HG03025 (cell line): ENCODE data around the gene EYA4.

Source experiments
- ATAC-seq: cut with Tn5 transposase; IDR thresholded peaks from one replicate; pipeline ENCODE4 v1.9.1; 2021; ENCODE audit warnings: mild to moderate bottlenecking, moderate library complexity; ENCODE audit not compliant: unreplicated experiment, low FRiP score

Gene EYA4, protein sequence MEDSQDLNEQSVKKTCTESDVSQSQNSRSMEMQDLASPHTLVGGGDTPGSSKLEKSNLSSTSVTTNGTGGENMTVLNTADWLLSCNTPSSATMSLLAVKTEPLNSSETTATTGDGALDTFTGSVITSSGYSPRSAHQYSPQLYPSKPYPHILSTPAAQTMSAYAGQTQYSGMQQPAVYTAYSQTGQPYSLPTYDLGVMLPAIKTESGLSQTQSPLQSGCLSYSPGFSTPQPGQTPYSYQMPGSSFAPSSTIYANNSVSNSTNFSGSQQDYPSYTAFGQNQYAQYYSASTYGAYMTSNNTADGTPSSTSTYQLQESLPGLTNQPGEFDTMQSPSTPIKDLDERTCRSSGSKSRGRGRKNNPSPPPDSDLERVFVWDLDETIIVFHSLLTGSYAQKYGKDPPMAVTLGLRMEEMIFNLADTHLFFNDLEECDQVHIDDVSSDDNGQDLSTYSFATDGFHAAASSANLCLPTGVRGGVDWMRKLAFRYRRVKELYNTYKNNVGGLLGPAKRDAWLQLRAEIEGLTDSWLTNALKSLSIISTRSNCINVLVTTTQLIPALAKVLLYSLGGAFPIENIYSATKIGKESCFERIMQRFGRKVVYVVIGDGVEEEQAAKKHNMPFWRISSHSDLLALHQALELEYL

DNA sequence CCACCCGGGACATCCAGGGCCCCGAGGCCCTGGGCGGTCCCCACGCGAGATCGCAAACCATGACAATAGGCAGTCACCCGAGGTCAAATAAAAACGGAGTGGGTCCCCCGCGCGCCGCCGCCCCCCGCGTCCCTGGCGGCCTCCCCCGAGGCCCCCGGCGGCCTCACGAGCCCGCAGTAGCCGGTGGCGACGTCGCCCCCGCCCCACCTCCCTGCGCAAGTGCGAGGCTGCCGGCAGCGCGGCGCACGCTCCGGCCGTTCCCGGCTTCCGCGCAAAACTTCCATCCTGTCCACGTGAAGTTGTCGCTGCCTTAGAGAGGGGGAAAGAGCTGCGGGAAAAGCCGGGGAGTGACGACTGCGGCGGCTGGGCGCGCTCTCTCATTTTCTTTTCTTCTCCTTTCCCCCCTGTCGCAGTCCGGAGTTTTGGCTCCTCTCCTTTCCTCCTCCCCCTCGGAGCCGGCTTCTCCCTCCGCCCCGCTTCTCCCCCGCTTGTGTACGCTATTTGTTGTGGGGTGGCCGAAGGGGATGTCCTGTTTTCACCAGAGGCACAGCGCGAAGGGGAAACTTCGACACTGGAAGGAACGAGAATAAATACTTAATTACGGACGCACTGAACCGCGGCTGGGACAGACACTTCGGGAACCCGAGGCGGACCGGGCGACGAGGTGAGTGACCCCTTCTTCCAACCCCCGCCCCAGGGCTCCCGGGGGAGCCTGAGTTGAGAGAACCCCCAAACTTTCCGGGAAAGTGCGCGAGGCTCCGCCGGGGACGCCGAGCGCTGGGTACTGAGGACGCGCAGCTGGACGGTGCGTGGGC is at the start of gene EYA4:
Gene EYA4 (plus strand): TSS at position 272 of the 815 bp plus-strand sequence. CDS start 33,424 bp downstream, outside the sequence.
- no peak for ATAC-seq

DNA sequence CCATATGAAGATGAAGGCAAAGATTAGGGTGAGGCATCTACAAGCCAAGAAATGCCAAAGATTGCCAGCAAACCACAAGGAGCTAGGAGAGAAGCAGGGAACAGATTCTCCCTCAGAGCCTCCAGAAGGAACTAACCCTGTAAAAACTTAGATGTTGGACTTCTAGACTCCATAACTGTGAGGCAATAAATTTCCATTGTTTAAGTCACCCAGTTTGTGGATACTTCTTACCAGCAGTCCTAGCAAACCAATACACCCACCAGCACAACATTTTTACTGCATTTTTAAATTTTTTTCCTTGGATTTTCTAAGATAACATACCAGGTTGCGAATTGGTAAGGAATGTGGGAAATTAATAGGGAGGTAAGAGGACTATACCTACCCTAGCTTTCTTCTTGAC is 47.8 kb upstream of the EYA4 start:
- ATAC-seq, result no peak

DNA sequence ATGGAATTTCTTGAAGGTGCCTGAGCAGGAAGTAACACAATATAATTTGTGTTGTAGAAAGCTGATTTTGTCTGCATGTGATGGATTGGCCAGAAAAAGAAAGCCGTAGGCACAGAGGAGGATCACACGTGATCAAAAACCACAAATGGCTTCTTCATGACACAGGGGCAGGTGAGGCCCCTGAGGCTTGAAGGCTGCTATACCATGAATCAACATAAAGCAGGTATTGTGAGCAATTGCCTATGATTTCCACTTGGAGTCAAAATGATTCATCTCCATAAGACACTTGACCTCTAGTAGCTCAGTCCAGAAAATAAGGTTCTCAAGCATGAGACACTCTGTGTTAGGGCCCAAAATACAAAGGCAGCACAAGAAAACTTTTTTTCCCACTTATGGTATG is 42.4 kb upstream of the EYA4 start:
- ATAC-seq, result no peak

DNA sequence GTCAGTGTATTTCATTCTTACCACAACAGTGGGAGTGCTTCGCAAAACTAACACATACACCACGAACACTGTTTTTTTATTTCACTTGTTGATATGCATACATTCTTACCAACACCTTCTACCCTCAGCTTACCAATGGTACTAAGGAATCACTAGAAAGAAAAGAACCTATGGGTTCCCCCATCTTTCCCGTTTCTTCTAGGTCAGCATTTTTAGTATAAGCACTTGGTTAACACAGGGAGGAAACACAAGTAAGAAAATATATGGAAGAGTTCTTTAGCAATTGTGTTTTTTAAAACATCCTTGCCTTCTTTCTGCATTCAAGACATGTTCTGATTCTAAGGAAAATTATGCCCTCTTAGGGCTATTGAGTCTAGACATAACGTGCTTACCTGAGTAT is 39.9 kb upstream of the EYA4 start:
- ATAC-seq, result no peak

DNA sequence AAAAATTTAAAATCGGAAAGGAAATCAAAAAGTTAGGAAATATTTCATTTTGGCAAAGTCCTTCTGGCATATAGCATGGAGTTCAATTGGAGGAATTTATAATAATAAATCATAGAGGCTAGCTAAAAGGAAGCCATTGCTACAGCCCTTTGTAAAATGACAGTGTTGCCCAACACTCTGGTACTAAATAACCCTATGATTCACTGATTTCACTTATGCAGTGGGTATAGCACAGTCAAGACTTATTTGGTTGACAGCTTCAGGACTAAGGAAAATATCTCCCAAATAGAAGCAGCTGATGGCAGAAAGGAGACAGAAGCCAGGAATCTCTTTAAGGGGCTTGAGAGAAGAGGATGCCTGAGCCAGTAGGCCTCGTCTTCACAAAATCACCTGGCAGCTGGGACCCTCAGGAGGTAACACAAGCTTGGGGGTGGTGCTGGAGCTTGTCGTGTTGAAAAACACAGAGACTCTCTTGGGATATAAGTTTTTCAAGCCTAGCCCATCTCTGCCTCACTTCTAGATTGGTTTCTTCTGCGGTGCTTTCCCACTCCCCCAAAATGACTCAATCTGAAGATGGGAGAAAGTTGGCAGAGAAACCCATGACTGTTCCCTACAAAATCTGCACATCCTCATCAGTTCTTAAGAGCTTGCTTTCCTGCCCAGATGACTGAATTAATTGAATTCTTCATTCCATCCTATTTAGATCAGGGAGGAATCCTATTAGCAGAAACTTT is 38.4 kb upstream of the EYA4 start:
- ATAC-seq, result no peak

DNA sequence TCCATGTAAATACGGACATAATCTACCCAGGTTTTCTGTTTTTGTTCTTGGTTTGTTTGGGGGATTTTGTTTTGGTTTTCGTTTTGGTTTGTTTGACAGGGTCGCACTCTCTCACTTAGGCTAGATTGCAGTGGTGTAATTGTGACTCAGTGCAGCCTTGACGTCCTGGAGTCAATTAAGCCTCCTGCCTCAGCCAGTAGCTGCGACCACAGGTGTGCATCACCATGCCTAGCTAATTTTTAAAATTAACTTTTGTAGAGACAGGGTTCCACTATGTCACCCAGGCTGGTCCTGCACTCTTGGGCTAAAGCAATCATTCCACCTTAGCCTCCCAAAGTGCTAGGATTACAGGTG is 37.8 kb upstream of the EYA4 start:
- no peak for ATAC-seq

DNA sequence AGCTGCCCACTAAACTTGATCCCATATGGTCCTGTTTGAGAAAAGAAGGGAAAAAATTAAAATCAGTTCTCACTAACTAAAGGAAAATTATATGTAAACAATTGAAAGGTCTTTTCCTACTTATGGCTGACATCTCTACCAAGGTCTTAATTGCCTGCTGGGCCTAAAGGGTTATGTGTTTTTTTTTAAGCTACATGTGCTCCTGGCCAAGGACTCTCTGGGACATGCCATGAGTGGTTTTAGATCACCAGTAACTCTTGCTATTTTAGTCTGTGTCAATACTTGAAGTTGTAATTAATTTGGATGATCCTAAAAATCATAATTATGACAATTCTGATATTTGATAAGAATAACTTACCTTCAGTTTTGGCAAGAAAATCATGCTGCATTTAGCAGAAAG is 35.9 kb upstream of the EYA4 start:
- ATAC-seq, result no peak

DNA sequence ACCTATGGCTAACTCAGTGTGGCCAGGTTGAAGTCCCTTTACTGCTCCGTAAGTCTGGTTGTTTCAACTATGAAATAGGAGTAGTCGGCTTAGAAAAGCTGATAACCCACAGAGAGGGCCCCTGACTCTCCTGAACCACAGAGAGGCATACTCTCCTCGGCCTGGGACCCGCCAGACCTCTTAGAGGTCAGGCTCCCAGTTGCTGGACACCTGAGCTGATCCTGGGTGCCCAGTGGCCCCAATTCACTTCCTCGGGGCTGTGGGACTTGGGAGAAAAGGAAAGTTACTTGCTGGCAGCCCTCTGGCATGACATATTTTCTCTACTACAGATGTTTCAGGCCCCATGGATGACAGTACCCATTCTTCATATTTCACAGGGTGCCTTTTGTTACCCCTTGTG is 34.2 kb upstream of the EYA4 start:
- no peak for ATAC-seq

DNA sequence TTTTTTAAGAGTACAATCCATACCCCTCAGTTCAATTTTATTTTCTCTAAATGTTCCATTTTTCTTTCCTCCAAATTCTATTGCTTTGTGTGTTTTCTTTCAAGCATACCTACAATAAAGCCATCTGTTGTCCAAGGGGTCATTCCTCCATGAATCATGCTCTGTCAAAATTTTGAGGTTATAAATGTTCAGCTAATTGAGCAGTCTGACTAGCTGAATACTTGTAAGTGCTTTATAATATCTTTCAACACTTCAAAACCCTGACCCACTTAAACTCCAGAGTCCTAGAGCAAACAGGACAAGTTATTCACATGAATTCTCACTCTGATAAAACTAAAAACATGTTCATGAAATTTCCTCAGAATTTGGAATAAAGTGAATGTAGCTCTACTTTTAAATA is 33.4 kb upstream of the EYA4 start:
- ATAC-seq, result no peak

DNA sequence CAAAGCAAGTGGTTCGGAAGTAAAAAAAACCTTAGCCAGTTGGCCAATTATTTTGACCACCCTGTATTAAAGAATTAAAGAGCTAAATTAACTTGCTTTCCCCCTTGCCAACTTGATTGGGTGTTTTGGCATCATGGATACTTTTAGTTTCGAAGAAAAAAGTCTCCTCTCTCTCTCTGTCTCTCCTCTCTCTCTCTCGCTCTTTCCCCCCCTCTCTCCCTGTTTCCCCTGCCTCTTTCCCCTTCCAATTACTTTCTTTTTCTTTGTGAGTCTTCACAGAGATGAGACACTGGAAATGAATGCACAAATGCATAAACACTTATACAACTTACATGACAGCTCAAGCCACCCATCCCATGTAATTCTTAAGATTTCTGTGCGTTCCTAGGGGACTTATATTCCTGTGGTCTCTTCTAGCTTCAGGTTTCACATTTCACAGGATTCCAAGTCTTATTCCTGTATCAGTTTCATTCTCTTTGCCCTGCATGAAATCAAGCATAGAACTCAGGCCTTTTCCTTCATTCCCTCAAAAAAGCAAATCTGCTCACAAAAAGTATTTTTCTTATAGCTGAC is 32.9 kb upstream of the EYA4 start:
- ATAC-seq, result no peak

DNA sequence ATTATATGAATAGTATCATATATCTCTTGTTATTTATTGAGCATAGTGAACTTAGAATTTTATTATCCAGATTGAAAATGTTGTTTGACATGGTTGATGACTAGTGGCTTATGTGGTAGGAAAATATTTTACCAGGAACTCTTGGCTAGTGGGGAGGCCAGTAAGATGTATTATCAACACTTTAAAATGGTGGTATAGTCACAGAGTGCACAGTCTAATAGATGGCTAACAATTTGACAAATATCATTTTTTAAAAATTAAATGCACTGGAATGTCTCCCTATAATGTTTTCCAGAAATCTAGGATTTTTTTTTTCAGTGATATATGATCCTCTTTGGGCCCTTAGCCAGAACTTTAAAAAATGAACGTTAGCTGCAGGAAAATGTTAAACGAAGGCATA is 26.9 kb upstream of the EYA4 start:
- ATAC-seq, result no peak

DNA sequence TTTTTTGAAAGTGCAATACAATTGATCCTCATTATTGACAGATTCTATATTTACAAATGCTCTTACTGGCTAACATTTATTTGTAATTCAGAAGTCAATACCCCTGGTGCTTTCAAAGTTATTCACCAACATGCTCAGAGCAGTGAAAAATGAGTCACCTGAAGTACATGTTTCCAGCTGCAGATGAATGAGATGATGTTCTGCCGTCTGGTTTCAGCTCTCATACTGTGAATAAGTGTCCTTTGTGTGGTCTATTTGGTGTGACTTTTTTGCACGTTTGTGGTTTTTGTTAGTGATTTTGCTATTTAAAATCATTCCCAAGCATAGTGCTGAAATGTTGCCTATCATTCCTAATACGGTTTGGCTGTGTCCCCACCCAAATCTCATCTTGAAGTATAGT is 22.3 kb upstream of the EYA4 start:
- ATAC-seq, result no peak

DNA sequence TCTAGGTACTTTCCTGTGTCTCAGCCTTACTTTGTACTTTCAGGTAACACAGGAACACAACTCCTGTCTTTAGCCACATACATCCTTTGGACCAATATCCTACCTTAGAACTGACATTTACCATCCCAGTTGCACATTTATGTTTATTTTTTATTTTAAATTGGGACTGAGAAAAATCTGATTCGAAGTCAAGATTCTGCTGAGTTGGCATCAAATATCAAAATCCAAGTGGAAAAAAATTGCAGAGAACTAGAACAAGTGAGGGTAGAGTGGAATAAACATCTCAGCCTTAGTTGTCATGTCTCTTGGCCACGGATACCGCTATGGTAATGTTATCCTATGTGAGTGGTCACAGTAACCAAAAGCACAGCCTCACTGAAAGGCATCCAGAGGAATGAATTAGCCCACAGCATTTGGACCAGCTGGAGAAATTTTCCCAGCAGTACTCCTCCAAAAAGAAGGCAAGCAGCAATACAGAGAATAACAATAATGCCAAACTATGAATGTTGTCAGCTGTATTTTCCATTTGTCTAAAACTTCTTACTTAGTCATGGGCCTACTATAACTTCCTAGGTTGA is 17.6 kb upstream of the EYA4 start:
- ATAC-seq, result no peak

DNA sequence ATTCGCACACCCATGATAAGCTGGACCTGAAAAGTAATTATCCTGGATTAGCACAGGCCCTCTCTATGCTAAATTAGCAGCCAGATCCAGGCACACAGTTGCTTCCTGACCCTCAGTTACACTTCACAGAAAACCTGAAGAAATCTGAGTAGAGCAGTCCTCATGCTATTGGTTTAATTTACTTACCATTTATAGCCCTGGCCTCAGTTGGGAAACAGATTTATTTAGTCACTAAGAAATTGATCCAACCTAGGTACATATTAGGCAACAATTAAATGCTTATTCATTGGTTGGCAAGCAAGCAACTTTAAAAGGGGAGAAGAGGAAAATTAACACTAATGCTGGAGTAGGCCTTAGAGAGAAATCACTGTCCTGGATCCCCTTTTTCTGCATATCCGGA is 15.6 kb upstream of the EYA4 start:
- no peak for ATAC-seq

DNA sequence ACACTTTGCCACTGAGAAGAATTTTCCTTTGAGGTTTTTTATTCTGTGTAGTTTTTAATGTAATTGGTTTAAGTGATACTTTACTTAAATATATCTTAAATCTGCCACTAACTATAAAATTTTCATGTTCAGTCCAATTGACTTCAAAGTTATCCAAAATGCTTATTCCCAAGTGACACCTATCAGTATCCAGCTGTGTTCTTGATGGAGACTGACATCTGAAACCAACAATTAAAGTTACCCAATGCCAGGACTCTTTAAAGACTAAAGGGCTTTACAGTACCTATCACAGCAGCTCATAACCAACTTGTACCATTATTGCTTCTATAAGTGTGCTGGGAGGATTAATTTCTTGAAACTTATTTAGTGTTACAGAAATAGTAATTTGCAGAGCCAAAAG is 13.8 kb upstream of the EYA4 start:
- ATAC-seq, result no peak

DNA sequence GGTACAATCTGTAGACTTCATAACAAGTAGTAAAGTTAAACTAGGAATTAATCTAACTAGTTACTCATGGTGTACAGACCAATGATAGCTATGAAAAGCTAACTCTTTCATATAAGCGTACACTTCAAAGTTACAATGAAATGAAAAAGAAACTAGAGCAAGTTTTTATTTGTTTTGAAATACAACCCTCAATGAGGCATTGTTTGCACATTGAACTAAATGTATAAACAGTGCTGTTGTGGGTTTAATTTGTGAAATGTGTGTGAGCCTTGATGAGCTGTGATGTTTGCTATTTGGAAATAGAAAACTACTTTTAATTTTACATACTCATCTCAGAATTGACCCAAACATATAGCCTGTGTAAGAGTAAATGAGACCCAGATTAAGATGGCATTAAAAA is 11.1 kb upstream of the EYA4 start:
- no peak for ATAC-seq

DNA sequence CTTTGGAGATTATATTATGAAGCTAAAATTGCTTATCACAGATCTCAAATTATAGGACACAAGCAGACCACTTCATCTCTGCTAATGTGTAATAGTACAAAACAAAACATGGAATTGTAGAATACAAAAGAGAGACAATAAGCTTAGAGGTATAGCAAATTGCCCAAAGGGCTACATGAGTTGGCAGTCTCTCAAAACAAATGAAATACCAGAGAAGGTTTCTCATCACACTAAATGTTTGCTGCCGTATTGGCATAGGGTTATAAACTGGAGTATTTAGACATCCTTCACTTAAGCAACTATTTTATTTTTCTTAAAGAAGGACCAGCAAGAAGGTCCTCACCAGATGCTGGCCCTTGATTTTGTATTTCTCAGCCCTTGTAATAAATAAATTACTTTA is 5.9 kb upstream of the EYA4 start:
- no peak for ATAC-seq

DNA sequence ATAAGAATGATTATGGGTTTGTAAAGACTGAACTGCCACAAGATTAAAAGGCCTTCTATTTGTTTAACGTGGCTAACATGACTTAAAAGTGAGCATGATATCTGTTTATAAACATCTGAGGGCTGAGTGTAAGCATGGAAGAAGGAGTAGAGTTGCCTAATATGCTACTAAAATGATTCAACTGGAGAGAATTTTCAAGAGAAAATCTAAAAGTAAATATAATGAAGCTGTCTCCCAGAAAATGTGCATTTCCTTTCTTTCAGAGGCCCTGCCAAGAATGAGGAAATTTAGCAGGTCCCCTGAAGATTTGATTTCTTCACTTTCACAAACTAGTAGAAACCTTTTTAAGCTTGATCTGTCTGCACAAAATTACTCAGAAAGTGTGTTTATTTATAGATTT is 4.2 kb upstream of the EYA4 start:
- no peak for ATAC-seq

DNA sequence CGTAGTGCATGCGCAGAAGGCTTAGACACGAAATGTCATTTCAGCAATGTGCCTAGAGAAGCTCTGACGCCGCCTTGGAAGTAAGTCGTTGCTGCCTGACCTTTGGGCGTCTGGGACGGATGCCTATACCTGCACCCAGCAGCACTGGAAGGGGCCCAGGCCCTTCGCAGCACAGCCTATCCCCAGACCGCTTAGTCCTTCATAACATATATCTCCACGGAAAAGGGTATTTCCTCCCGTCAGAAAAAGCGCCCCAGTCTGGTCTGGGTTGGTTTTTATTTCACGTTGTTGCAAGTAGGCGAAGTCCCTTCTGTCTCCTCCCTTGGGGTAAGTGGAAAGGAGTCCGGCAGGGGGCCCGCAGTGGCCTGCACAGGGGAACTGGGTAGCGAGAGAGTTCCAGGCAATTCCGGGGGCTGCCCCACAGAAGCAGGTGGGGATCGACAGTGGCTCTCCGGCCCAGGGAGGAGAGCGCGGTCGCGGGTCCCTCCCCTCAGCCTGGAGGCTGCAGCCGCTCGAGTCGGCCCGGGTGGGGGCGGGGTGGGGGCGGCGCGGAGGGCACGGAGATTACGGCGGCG is 559 bp upstream of the EYA4 start:
- ATAC-seq, result no peak
